GM18858 (cell line): ENCODE measurements around the gene IL1RAPL1.
"Not testable (repeated sequence)": the region's sequence is repeated elsewhere in the genome, so short reads cannot be mapped to it uniquely, and the experiment has no call there.

Experiments used
- ATAC-seq: cut with Tn5 transposase; IDR thresholded peaks from one replicate; pipeline ENCODE4 v1.9.1; 2021; ENCODE audit not compliant: unreplicated experiment

Gene IL1RAPL1

GRCh38 chrX:29241809-29242208 is 654.6 kb downstream of the IL1RAPL1 start:
- ATAC-seq = no peak

GRCh38 chrX:29242856-29243255 is 655.6 kb downstream of the IL1RAPL1 start:
- ATAC-seq = no peak

GRCh38 chrX:29243942-29244341 is 656.7 kb downstream of the IL1RAPL1 start:
- ATAC-seq = no peak

- no peak for ATAC-seq
Measured at GRCh38 chrX:29254515-29254914, 667.3 kb downstream of the IL1RAPL1 start.

- ATAC-seq = no peak
Measured at GRCh38 chrX:29257521-29257920, 670.3 kb downstream of the IL1RAPL1 start.

GRCh38 chrX:29269390-29269789 is 682.1 kb downstream of the IL1RAPL1 start:
- ATAC-seq = no peak

- ATAC-seq = no peak
Measured at GRCh38 chrX:29274517-29274916, 687.3 kb downstream of the IL1RAPL1 start.

GRCh38 chrX:29275928-29276327 is 688.7 kb downstream of the IL1RAPL1 start:
- ATAC-seq = no peak

GRCh38 chrX:29281078-29281742 is 694.0 kb downstream of the IL1RAPL1 start:
- no peak for ATAC-seq

GRCh38 chrX:29285664-29286063 is 698.4 kb downstream of the IL1RAPL1 start:
- ATAC-seq = no peak

GRCh38 chrX:29295987-29296680 is 708.9 kb downstream of the IL1RAPL1 start:
- no peak for ATAC-seq

GRCh38 chrX:29297171-29297800 is 710.0 kb downstream of the IL1RAPL1 start:
- no peak for ATAC-seq

- ATAC-seq = no peak
Measured at GRCh38 chrX:29299684-29300083, 712.4 kb downstream of the IL1RAPL1 start.

- ATAC-seq = no peak
Measured at GRCh38 chrX:29308726-29309125, 721.5 kb downstream of the IL1RAPL1 start.

- no peak for ATAC-seq
Measured at GRCh38 chrX:29315931-29316330, 728.7 kb downstream of the IL1RAPL1 start.

- no peak for ATAC-seq
Measured at GRCh38 chrX:29318012-29318411, 730.8 kb downstream of the IL1RAPL1 start.

- ATAC-seq = not testable (repeated sequence)
Measured at GRCh38 chrX:29332429-29332828, 745.2 kb downstream of the IL1RAPL1 start.

- ATAC-seq = not testable (repeated sequence)
Measured at GRCh38 chrX:29333091-29333490, 745.8 kb downstream of the IL1RAPL1 start.

GRCh38 chrX:29348288-29348687 is 761.0 kb downstream of the IL1RAPL1 start:
- peak; percentile 76 for ATAC-seq

GRCh38 chrX:29359276-29359675 is 772.0 kb downstream of the IL1RAPL1 start:
- no peak for ATAC-seq

- not testable (repeated sequence) for ATAC-seq
Measured at GRCh38 chrX:29374765-29375164, 787.5 kb downstream of the IL1RAPL1 start.

GRCh38 chrX:29376584-29376983 is 789.3 kb downstream of the IL1RAPL1 start:
- peak; percentile 88 for ATAC-seq
